ENCODE measurements around the gene SAA4. TPM values are rescaled to one million over a fixed set of nuclear protein-coding genes. Genes with fewer than 3 reads are reported as not detected.
"Not testable (repeated sequence)": the region's sequence is repeated elsewhere in the genome, so short reads cannot be mapped to it uniquely, and the experiment has no call there.

SAA4 gene
- total RNA-seq, 4 donors from 2014 or later = not detected

- no peaks in the 10 kb centered on the region for H3K27me3 ChIP-seq
- H3K9me3 ChIP-seq = no peaks in the 10 kb centered on the region
- no peaks in the 10 kb centered on the region for H3K36me3 ChIP-seq
- DNase-seq = no peak
- no peaks in the 10 kb centered on the region for H3K4me1 ChIP-seq
- H3K4me3 ChIP-seq = no peak overlapping the region
- no peak for TF ChIP-seq POLR2A (IDR thresholded peaks at IDR 0.05)
- peak in 3 of 6 experiments; percentile 18 to 22 (median 19) for TF ChIP-seq CTCF (IDR thresholded peaks at IDR 0.05)
- peak overlapping the region in 1 of 4 donors; percentile 8 for H3K27ac ChIP-seq
Observed at GRCh38 chr11:18253233-18253632, 16.6 kb upstream of the SAA4 start.

DNA sequence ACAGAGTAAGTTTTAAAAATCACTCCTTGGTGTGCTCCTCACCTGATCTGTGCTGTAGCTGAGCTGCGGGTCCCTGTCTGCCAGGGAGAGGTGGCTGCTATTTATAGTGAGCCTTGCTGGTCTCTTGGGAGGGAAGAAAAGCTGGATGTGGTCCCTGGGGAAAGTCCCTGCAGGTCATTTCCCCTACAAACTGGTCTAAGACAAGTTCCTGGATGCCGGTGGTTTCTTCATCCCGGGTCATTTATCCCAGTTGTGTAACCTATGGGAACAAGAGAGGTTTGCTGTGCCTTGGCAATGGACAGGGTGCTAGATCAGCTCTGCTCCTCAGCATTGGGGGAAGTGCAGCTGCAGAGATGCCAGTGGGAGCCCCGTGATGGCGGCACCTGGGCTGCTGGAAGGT, 12.0 kb upstream of the SAA4 start, which contains the start of gene SAA2:
Gene SAA2 (minus strand): TSS at position 108 of the 400 bp plus-strand sequence. CDS start 657 bp downstream, outside the sequence.
- Histone ChIP-seq H3K36me3 (no peaks in the 10 kb centered on the region), H3K4me1 (no peaks in the 10 kb centered on the region), H3K27me3 (no peaks in the 10 kb centered on the region), H3K4me3 (no peak within 1 kb of the TSS), H3K9me3 (no peaks in the 10 kb centered on the region), H3K27ac (no peak within 1 kb of the TSS)
- no peak for DNase-seq
- TF ChIP-seq POLR2A (IDR thresholded peaks at IDR 0.05) = no peak
- no peak for TF ChIP-seq CTCF (IDR thresholded peaks at IDR 0.05)

- not testable (repeated sequence) for DNase-seq, H3K27me3 ChIP-seq, H3K36me3 ChIP-seq, H3K4me1 ChIP-seq, H3K9me3 ChIP-seq, H3K4me3 ChIP-seq
- H3K27ac ChIP-seq = peak overlapping the region in 3 of 4 donors; percentile 72 to 87 (median 79)
Observed at GRCh38 chr11:18247191-18247581, 10.6 kb upstream of the SAA4 start.

GRCh38 chr11:18246379-18247190, 10.0 kb upstream of the SAA4 start:
- DNase-seq = peak in 2 of 3 donors; percentile 42 to 59
- not testable (repeated sequence) for H3K27me3 ChIP-seq, H3K36me3 ChIP-seq, H3K4me1 ChIP-seq, H3K9me3 ChIP-seq
- peak overlapping the region; percentile 72 to 87 (median 76) for H3K27ac ChIP-seq
- H3K4me3 ChIP-seq = peak overlapping the region in 3 of 4 donors; percentile 20 to 29 (median 20)
- TF ChIP-seq CTCF (IDR thresholded peaks at IDR 0.05) = peak in 1 of 6 experiments; percentile 14

- Histone ChIP-seq H3K27me3 (no peaks in the 10 kb centered on the region), H3K4me3 (no peak overlapping the region), H3K9me3 (no peaks in the 10 kb centered on the region), H3K27ac (no peak overlapping the region), H3K4me1 (no peaks in the 10 kb centered on the region), H3K36me3 (no peaks in the 10 kb centered on the region)
- TF ChIP-seq CTCF (IDR thresholded peaks at IDR 0.05) (no peak), POLR2A (IDR thresholded peaks at IDR 0.05) (no peak)
- DNase-seq = no peak
Observed at GRCh38 chr11:18245396-18245795, 8.8 kb upstream of the SAA4 start.

DNA sequence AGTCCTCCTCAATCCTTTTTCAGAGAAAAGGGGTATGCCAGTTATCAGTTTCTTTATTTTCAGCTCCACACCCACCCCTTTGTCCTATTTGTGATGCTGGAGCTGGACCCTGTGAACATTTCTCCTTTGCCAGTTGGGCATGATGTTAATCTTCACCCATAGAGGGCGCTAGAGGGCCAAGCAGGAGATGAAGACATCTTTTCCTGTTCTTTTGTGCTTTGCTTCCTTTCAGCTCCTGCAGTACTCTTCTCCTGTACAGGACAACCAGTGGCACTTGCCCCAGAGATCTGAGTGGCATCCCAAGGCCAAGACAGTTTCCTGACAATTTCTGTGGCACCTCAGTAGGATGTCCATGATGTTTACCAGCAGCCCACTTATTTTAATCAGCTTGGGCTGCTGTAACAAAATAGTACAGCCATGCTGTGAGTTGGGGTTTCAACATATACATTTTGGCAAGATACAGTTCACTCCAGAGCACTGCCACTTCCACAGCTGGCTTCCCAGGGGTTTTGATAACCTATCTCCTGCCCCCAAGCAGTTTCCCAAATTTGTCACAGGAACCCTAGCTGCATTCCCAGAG, 7.3 kb upstream of the SAA4 start:
- H3K4me1 ChIP-seq = no peaks in the 10 kb centered on the region
- H3K4me3 ChIP-seq = no peak overlapping the region
- peak in 2 of 3 donors; percentile 47 to 89 for DNase-seq
- no peaks in the 10 kb centered on the region for H3K36me3 ChIP-seq
- H3K9me3 ChIP-seq = no peaks in the 10 kb centered on the region
- H3K27me3 ChIP-seq = no peaks in the 10 kb centered on the region
- TF ChIP-seq CTCF (IDR thresholded peaks at IDR 0.05) (peak; percentile 25 to 90 (median 77)), POLR2A (IDR thresholded peaks at IDR 0.05) (no peak)
- H3K27ac ChIP-seq = no peak overlapping the region
